Mesenchymal stem cell (in vitro differentiated cells and primary cell): ENCODE data around the gene SLC8A1.

Experiments
- DNase-seq: peaks from one replicate; pipeline ENCODE4 v3.0.0-alpha.2; 2013
- H2AFZ ChIP-seq: one replicate; pipeline ENCODE4 v1.6.1; 2013; ENCODE audit warnings: low read depth, mild to moderate bottlenecking, control low read depth, inconsistent platforms, low read length, moderate library complexity
- H2AK5ac ChIP-seq: 2 replicates; pipeline ENCODE4 v1.6.1; 2013; ENCODE audit warnings: low read length, moderate library complexity, mild to moderate bottlenecking, inconsistent platforms; ENCODE audit not compliant: severe bottlenecking
- H2BK120ac ChIP-seq: one replicate; pipeline ENCODE4 v1.6.1; 2013; ENCODE audit warnings: low read depth, mild to moderate bottlenecking, inconsistent platforms, low read length, moderate library complexity
- H2BK12ac ChIP-seq, 2 experiments: one replicate each; pipeline ENCODE4 v1.6.1; 2013; ENCODE audit warnings: inconsistent platforms in 2 of 2, low read length in 2 of 2, mild to moderate bottlenecking in 2 of 2, moderate library complexity in 2 of 2, control low read depth in 1 of 2
- H2BK15ac ChIP-seq: one replicate; pipeline ENCODE4 v1.6.1; 2013; ENCODE audit warnings: mild to moderate bottlenecking, low read depth, inconsistent platforms; ENCODE audit not compliant: poor library complexity, severe bottlenecking
- H2BK5ac ChIP-seq: 2 replicates; pipeline ENCODE4 v1.6.1; 2013; ENCODE audit warnings: low read depth, mild to moderate bottlenecking, low read length, control low read depth, inconsistent platforms; ENCODE audit not compliant: poor library complexity, severe bottlenecking
- H3K14ac ChIP-seq, 2 experiments: one replicate each; pipeline ENCODE4 v1.6.1; 2013; ENCODE audit warnings: inconsistent platforms in 2 of 2, low read length in 2 of 2, control low read depth in 1 of 2, mild to moderate bottlenecking in 1 of 2, moderate library complexity in 1 of 2
- H3K18ac ChIP-seq, 2 experiments: one replicate each; pipeline ENCODE4 v1.6.1; 2013; ENCODE audit warnings: inconsistent platforms in 2 of 2, low read length in 2 of 2, control low read depth in 1 of 2, low read depth in 1 of 2, mild to moderate bottlenecking in 1 of 2
- H3K23ac ChIP-seq, 2 experiments: one replicate each; pipeline ENCODE4 v1.6.1; 2013; ENCODE audit warnings: inconsistent platforms in 2 of 2, low read length in 2 of 2, mild to moderate bottlenecking in 2 of 2, moderate library complexity in 2 of 2, control low read depth in 1 of 2
- H3K27ac ChIP-seq: 2 replicates; pipeline ENCODE4 v1.5.1; 2013; ENCODE audit warnings: mild to moderate bottlenecking, moderate library complexity, low read length, control low read depth, inconsistent platforms; ENCODE audit not compliant: poor library complexity, severe bottlenecking
- H3K27me3 ChIP-seq, 2 experiments: 2 replicates each; pipeline versions ENCODE4 v1.6.1 to v1.7.0; 2013; ENCODE audit warnings: low read length in 2 of 2, mild to moderate bottlenecking in 2 of 2, moderate library complexity in 2 of 2, control low read depth in 1 of 2, inconsistent platforms in 1 of 2; ENCODE audit not compliant: control insufficient read depth in 1 of 2, insufficient read depth in 1 of 2
- H3K36me3 ChIP-seq, 2 experiments: 2 replicates each; pipeline versions ENCODE4 v1.6.1 to v1.7.0; 2013; ENCODE audit warnings: low read length in 2 of 2, control low read depth in 1 of 2, inconsistent platforms in 1 of 2, low read depth in 1 of 2, mild to moderate bottlenecking in 1 of 2; ENCODE audit not compliant: insufficient read depth in 2 of 2, control insufficient read depth in 1 of 2
- H3K4ac ChIP-seq, 2 experiments: one replicate each; pipeline ENCODE4 v1.6.1; 2013; ENCODE audit warnings: inconsistent platforms in 2 of 2, low read length in 2 of 2, mild to moderate bottlenecking in 2 of 2, moderate library complexity in 2 of 2, control low read depth in 1 of 2, low read depth in 1 of 2
- H3K4me1 ChIP-seq: 2 replicates; pipeline ENCODE4 v1.6.1; 2013; ENCODE audit warnings: low read depth, low read length, control low read depth; ENCODE audit not compliant: control insufficient read depth, insufficient read depth
- H3K4me2 ChIP-seq: 2 replicates; pipeline ENCODE4 v1.6.1; 2013; ENCODE audit warnings: low read length, mild to moderate bottlenecking, inconsistent platforms; ENCODE audit not compliant: poor library complexity, severe bottlenecking
- H3K4me3 ChIP-seq, 2 experiments: 2 replicates each; pipeline versions ENCODE4 v1.5.1 to v1.7.0; 2013; ENCODE audit warnings: low read length in 2 of 2, mild to moderate bottlenecking in 2 of 2, control low read depth in 1 of 2, low read depth in 1 of 2; ENCODE audit not compliant: insufficient read depth in 1 of 2
- H3K79me1 ChIP-seq: replicated peaks from 2 replicates; pipeline ENCODE4 v1.6.1; 2013; ENCODE audit warnings: mild to moderate bottlenecking, control low read depth, low read length, inconsistent platforms; ENCODE audit not compliant: poor library complexity, severe bottlenecking
- H3K9ac ChIP-seq: 2 replicates; pipeline ENCODE4 v1.7.0; 2013; ENCODE audit warnings: mild to moderate bottlenecking, low read length, moderate library complexity
- H3K9me3 ChIP-seq: 2 replicates; pipeline ENCODE4 v1.7.0; 2013; ENCODE audit warnings: mild to moderate bottlenecking, low read length; ENCODE audit not compliant: control insufficient read depth
- H4K8ac ChIP-seq: one replicate; pipeline ENCODE4 v1.6.1; 2013; ENCODE audit warnings: inconsistent platforms, mild to moderate bottlenecking, low read length, moderate library complexity
- H4K91ac ChIP-seq: one replicate; pipeline ENCODE4 v1.6.1; 2013; ENCODE audit warnings: mild to moderate bottlenecking, low read length, inconsistent platforms
- WGBS: methylation state at CpG from one replicate; pipeline ENCODE4 v1.1.7; 2013; ENCODE audit warnings: mixed read lengths; 5-methylcytosine and 5-hydroxymethylcytosine counted together

Gene SLC8A1

GRCh38 chr2:40384233-40384632 lies 67.7 kb downstream of the SLC8A1 start:
- H3K4ac ChIP-seq: no peak overlapping the region
- no peak overlapping the region for H3K14ac ChIP-seq
- no peak overlapping the region for H3K4me2 ChIP-seq
- H2BK12ac ChIP-seq: no peak overlapping the region
- peaks cover 7% of the 10 kb centered on the region for H3K79me1 ChIP-seq
- WGBS: no CpG with 5 or more reads among the region's 1 CpG
- H3K4me3 ChIP-seq: no peak overlapping the region
- H3K9me3 ChIP-seq: peaks cover 20% of the 10 kb centered on the region
- H4K8ac ChIP-seq: no peak overlapping the region
- no peak overlapping the region for H2AK5ac ChIP-seq
- no peak overlapping the region for H3K23ac ChIP-seq
- no peaks in the 10 kb centered on the region for H3K27me3 ChIP-seq
- H3K18ac ChIP-seq: no peak overlapping the region
- H3K9ac ChIP-seq: no peak overlapping the region
- no peak overlapping the region for H4K91ac ChIP-seq
- no peak for DNase-seq
- no peaks in the 10 kb centered on the region for H3K36me3 ChIP-seq
- no peak overlapping the region for H2BK120ac ChIP-seq
- no peak overlapping the region for H2AFZ ChIP-seq
- H2BK5ac ChIP-seq: no peak overlapping the region
- H3K27ac ChIP-seq: no peak overlapping the region
- H3K4me1 ChIP-seq: peaks cover 1% of the 10 kb centered on the region
- H2BK15ac ChIP-seq: no peak overlapping the region

- Histone ChIP-seq H2BK15ac (no peak overlapping the region), H3K79me1 (peaks cover 9% of the 10 kb centered on the region), H3K23ac (no peak overlapping the region), H3K18ac (no peak overlapping the region), H3K4me2 (no peak overlapping the region), H3K27me3 (no peaks in the 10 kb centered on the region), H3K4me3 (no peak overlapping the region), H2BK5ac (no peak overlapping the region), H3K9ac (no peak overlapping the region), H2BK120ac (no peak overlapping the region), H3K27ac (no peak overlapping the region), H2AFZ (no peak overlapping the region), H3K36me3 (no peaks in the 10 kb centered on the region), H2AK5ac (no peak overlapping the region), H3K9me3 (peaks cover 20% of the 10 kb centered on the region), H3K14ac (no peak overlapping the region), H3K4me1 (peaks cover 1% of the 10 kb centered on the region), H2BK12ac (no peak overlapping the region), H4K91ac (no peak overlapping the region), H3K4ac (no peak overlapping the region), H4K8ac (no peak overlapping the region)
- WGBS: 77% methylated on average over 2 of the region's 2 CpGs
- no peak for DNase-seq
These were observed 71.2 kb downstream of the SLC8A1 start for GRCh38 chr2:40380721-40381120.

DNA sequence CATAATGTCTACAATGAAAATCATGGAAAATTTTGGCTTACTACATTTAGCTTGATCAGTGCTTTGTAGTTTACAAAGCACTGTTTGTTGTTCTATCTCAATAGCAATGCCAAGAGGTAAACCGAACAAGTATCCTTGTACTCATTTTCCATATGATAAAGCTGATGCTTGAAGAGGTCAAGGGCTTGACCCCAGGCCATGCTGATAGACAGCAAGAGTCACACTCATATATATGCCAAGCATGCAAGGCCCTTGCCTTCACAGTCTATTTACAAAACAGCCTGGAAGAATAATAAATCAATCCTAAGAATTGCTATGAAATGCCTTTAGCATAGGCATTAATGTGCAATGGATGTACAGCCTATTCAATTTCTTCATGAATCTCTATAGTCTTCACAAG lies 71.8 kb downstream of the SLC8A1 start:
- H3K27ac ChIP-seq: no peak overlapping the region
- no peak overlapping the region for H2AK5ac ChIP-seq
- no peaks in the 10 kb centered on the region for H3K36me3 ChIP-seq
- H2BK120ac ChIP-seq: no peak overlapping the region
- H3K79me1 ChIP-seq: peaks cover 9% of the 10 kb centered on the region
- no peaks in the 10 kb centered on the region for H3K27me3 ChIP-seq
- no peak overlapping the region for H3K14ac ChIP-seq
- no peak overlapping the region for H3K9ac ChIP-seq
- peaks cover 20% of the 10 kb centered on the region for H3K9me3 ChIP-seq
- no peak overlapping the region for H2AFZ ChIP-seq
- H3K4ac ChIP-seq: no peak overlapping the region
- 88% methylated on average over 1 of the region's 1 CpG for WGBS
- no peak overlapping the region for H4K8ac ChIP-seq
- peaks cover 1% of the 10 kb centered on the region for H3K4me1 ChIP-seq
- no peak overlapping the region for H4K91ac ChIP-seq
- H2BK5ac ChIP-seq: no peak overlapping the region
- H3K4me3 ChIP-seq: no peak overlapping the region
- no peak for DNase-seq
- H3K23ac ChIP-seq: no peak overlapping the region
- H2BK12ac ChIP-seq: no peak overlapping the region
- H2BK15ac ChIP-seq: no peak overlapping the region
- no peak overlapping the region for H3K4me2 ChIP-seq
- H3K18ac ChIP-seq: no peak overlapping the region

GRCh38 chr2:40374543-40375240 lies 77.2 kb downstream of the SLC8A1 start:
- H2BK120ac ChIP-seq: no peak overlapping the region
- no peak overlapping the region for H3K4ac ChIP-seq
- no peak overlapping the region for H2AFZ ChIP-seq
- no peaks in the 10 kb centered on the region for H3K27me3 ChIP-seq
- H3K79me1 ChIP-seq: peaks cover 9% of the 10 kb centered on the region
- WGBS: 89% methylated on average over 1 of the region's 2 CpGs
- no peak overlapping the region for H4K8ac ChIP-seq
- no peak overlapping the region for H2AK5ac ChIP-seq
- no peaks in the 10 kb centered on the region for H3K4me1 ChIP-seq
- no peak overlapping the region for H3K23ac ChIP-seq
- H3K9ac ChIP-seq: no peak overlapping the region
- no peak overlapping the region for H3K4me2 ChIP-seq
- H3K27ac ChIP-seq: no peak overlapping the region
- H3K9me3 ChIP-seq: no peaks in the 10 kb centered on the region
- H3K18ac ChIP-seq: no peak overlapping the region
- H3K4me3 ChIP-seq: no peak overlapping the region
- DNase-seq: no peak
- no peak overlapping the region for H4K91ac ChIP-seq
- no peak overlapping the region for H2BK12ac ChIP-seq
- H3K14ac ChIP-seq: no peak overlapping the region
- no peaks in the 10 kb centered on the region for H3K36me3 ChIP-seq
- no peak overlapping the region for H2BK15ac ChIP-seq
- H2BK5ac ChIP-seq: no peak overlapping the region
